ENCODE measurements around the gene PRICKLE2. TPM values are rescaled to one million over a fixed set of nuclear protein-coding genes. Genes with fewer than 3 reads are reported as not detected.

PRICKLE2 gene
- total RNA-seq, 4 donors from 2014 or later: 54.3 to 98.6 (median 62.5) TPM

DNA sequence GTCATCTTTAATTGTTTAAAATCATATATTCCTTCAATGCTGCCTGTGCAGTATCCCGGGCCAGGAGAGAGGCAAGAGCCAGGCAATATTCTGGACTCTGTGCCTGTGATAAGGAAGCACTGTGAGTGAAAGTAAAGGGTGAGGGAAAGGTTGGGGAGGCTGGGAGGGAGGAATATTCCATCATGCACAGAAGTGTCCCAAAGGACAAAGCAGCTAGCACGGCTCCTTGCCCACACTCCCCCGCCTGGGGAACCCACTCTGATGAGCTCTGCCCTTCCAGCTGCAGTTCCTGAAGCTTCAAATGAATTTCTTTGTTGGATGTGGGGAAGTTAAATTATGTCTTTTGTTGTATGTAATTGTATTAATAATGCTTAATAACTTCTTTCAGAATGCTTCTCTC lies 1.5 kb upstream of the PRICKLE2 start:
- no peak for TF ChIP-seq CTCF (IDR thresholded peaks at IDR 0.05; ENCODE audit: low read depth)

- no peak for TF ChIP-seq CTCF (IDR thresholded peaks at IDR 0.05; ENCODE audit: low read depth)
Observed at GRCh38 chr3:64225695-64226499, 631 bp upstream of the PRICKLE2 start.

DNA sequence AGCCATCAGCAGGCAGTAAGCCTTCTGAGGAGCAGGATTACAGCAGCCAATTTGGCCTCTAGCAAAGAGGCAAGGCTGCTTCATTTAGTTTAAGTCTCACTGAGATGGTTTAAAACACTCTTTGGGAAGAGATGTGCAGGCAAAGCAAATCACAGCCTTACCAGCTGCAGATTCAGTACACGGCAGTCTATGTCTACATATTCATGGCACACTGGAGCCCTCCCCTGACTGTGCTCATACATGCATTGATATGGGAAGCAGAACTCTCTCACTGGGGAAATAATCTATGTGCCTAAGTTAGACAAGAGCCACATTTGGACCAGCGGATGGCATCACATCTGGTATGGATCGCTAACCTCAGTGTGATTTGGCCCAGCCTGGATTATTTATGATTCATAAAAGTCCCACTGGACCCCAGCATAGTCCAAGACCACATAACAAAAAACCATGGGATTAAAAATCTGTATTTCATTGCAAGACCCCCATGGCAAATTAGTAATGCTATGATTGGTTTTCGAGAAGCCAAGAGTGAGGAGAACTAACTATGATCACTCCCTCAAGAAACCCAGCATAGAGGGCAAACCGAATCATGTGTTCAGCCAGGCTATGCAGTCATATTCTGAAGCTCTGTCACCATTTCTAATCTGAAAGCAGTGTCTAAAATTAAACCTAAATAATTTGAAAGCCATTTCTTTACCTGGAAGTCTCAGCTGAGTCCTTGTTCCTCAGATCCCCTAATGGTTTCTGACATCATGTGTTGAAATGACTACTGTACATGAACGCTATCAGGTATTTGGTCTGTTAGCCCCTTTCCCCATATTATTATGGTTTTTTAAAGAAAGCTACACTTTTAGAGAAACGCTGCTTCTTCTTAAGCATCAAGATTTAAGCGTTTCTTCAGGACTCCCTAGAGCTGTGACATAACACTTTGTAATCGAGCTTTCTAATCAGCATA lies 1.2 kb downstream of the PRICKLE2 start:
- TF ChIP-seq CTCF (IDR thresholded peaks at IDR 0.05; ENCODE audit: low read depth): no peak

DNA sequence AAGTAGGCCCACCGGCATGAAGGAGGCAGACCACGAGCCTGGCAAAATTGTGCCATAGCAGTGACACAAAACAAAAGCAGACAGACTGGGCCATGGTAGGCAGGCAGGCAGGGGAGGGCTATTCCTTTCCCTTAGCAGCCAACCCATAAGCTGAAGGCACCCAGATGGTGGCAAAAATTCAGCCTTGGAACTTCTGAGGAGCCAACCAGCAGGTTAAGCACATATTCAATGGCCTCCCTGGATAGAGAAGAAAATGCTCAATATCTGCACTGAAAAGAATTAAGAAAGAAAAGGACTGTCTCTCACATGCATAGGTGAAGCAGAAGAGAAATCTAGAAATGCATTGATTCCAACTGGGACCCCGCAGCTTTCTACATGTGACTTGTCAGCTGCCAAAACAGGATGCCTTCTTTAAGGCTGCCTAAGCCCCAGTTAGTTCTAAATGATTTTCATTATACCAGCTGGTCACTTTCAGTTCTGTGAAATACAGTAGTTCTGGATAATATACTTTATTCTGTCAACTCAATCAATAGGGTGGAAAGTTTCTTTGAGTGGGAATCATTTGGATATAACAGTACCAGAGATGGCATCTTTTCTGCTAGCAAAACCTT lies 2.7 kb downstream of the PRICKLE2 start:
- TF ChIP-seq CTCF (IDR thresholded peaks at IDR 0.05; ENCODE audit: low read depth): no peak

GRCh38 chr3:64221571-64222257 lies 3.6 kb downstream of the PRICKLE2 start:
- TF ChIP-seq CTCF (IDR thresholded peaks at IDR 0.05; ENCODE audit: low read depth): no peak

GRCh38 chr3:64220161-64220914 lies 4.9 kb downstream of the PRICKLE2 start:
- TF ChIP-seq CTCF (IDR thresholded peaks at IDR 0.05; ENCODE audit: low read depth): no peak

Measured in subcutaneous adipose tissue (tissue), 4 donors.